Activated naive CD4-positive, alpha-beta T cell (primary cell): Measurements from ENCODE around the gene CAPRIN1.

Experiments
- DNase-seq, 4 experiments: peaks; one replicate each; lab custom pipeline; 2025; lab: John Stamatoyannopoulos, UW

Gene CAPRIN1

GRCh38 chr11:34051349-34052035, at the start of gene CAPRIN1:
TSS of gene CAPRIN1 (plus strand) at chr11:34051731. CDS start at chr11:34052421, 690 bp downstream.
- DNase-seq, result peak; percentile 60 to 80 (median 64)

GRCh38 chr11:34002420-34002819, 49.1 kb upstream of the CAPRIN1 start:
- no peak for DNase-seq

GRCh38 chr11:34004236-34004635, 47.3 kb upstream of the CAPRIN1 start:
- DNase-seq, result no peak

GRCh38 chr11:34006876-34007275, 44.7 kb upstream of the CAPRIN1 start:
- no peak for DNase-seq

- DNase-seq, result no peak
These were observed 38.8 kb upstream of the CAPRIN1 start for GRCh38 chr11:34012734-34013133.

GRCh38 chr11:34013898-34014571, 37.5 kb upstream of the CAPRIN1 start:
- DNase-seq, result no peak

GRCh38 chr11:34021977-34022735, 29.4 kb upstream of the CAPRIN1 start:
- no peak for DNase-seq

GRCh38 chr11:34026432-34026831, 25.1 kb upstream of the CAPRIN1 start:
- no peak for DNase-seq

- DNase-seq, result no peak
These were observed 23.8 kb upstream of the CAPRIN1 start for GRCh38 chr11:34027516-34028408.

- DNase-seq, result no peak
These were observed 23.1 kb upstream of the CAPRIN1 start for GRCh38 chr11:34028425-34028824.

- no peak for DNase-seq
These were observed 22.4 kb upstream of the CAPRIN1 start for GRCh38 chr11:34029176-34029575.

GRCh38 chr11:34030382-34030781, 21.1 kb upstream of the CAPRIN1 start:
- no peak for DNase-seq

GRCh38 chr11:34033399-34033798, 18.1 kb upstream of the CAPRIN1 start:
- no peak for DNase-seq

- DNase-seq, result no peak
These were observed 17.5 kb upstream of the CAPRIN1 start for GRCh38 chr11:34034053-34034452.

- DNase-seq, result no peak
These were observed 15.1 kb upstream of the CAPRIN1 start for GRCh38 chr11:34036456-34036855.

GRCh38 chr11:34037016-34037415, 14.5 kb upstream of the CAPRIN1 start:
- no peak for DNase-seq

GRCh38 chr11:34040571-34040970, 11.0 kb upstream of the CAPRIN1 start:
- DNase-seq, result no peak

GRCh38 chr11:34044664-34045485, 6.7 kb upstream of the CAPRIN1 start:
- DNase-seq, result no peak

- no peak for DNase-seq
These were observed 2.5 kb upstream of the CAPRIN1 start for GRCh38 chr11:34049028-34049427.

GRCh38 chr11:34050581-34051348, 766 bp upstream of the CAPRIN1 start:
- DNase-seq, result no peak
